NCI-H1092 (cell line): ENCODE measurements around the gene ENAH.

Experiments
- DNase-seq: peaks from one replicate; lab custom pipeline; 2025; lab: John Stamatoyannopoulos, UW

The ENAH gene

GRCh38 chr1:225470211-225471108 lies 182.5 kb downstream of the ENAH start:
- DNase-seq, result no peak

- no peak for DNase-seq
Measured at GRCh38 chr1:225469051-225469450, 183.9 kb downstream of the ENAH start.

- DNase-seq, result no peak
Measured at GRCh38 chr1:225468270-225469020, 184.5 kb downstream of the ENAH start.

GRCh38 chr1:225467193-225468020 lies 185.5 kb downstream of the ENAH start:
- no peak for DNase-seq

GRCh38 chr1:225466848-225467192 lies 186.1 kb downstream of the ENAH start:
- no peak for DNase-seq

GRCh38 chr1:225465793-225466517 lies 187.0 kb downstream of the ENAH start:
- no peak for DNase-seq

- DNase-seq, result no peak
Measured at GRCh38 chr1:225464851-225465792, 187.8 kb downstream of the ENAH start.

- DNase-seq, result peak; percentile 93
Measured at GRCh38 chr1:225462714-225463574, 190.0 kb downstream of the ENAH start.

- DNase-seq, result peak; percentile 79
Measured at GRCh38 chr1:225462429-225462713, 190.6 kb downstream of the ENAH start.

GRCh38 chr1:225461533-225462428 lies 191.1 kb downstream of the ENAH start:
- DNase-seq, result peak; percentile 64

GRCh38 chr1:225460737-225461532 lies 192.0 kb downstream of the ENAH start:
- DNase-seq, result no peak

- DNase-seq, result no peak
Measured at GRCh38 chr1:225460021-225460736, 192.7 kb downstream of the ENAH start.

- DNase-seq, result no peak
Measured at GRCh38 chr1:225458222-225458631, 194.7 kb downstream of the ENAH start.

GRCh38 chr1:225454733-225455132 lies 198.2 kb downstream of the ENAH start:
- no peak for DNase-seq

- peak; percentile 90 for DNase-seq
Measured at GRCh38 chr1:225453797-225454648, 198.9 kb downstream of the ENAH start.

GRCh38 chr1:225451840-225452515 lies 200.9 kb downstream of the ENAH start:
- no peak for DNase-seq
